IMR-90 (cell line): ENCODE data around the gene CDCP2.

Experiments used
- BHLHE40 ChIP-seq: fragments of 150-350 bp; IDR thresholded peaks from 2 replicates; pipeline ENCODE4 v1.6.1; 2016; ENCODE audit warnings: mild to moderate bottlenecking, low read depth, low read length
- CEBPB ChIP-seq: IDR thresholded peaks from 2 replicates; pipeline ENCODE4 v1.6.1; 2012; ENCODE audit warnings: low read depth, low read length, improper control_type of control experiment
- CTCF ChIP-seq: conservative IDR thresholded peaks from 2 replicates; pipeline ENCODE4 v1.5.1; 2012; ENCODE audit warnings: mild to moderate bottlenecking, low read depth, low read length, improper control_type of control experiment
- MXI1 ChIP-seq: IDR thresholded peaks from 2 replicates; pipeline ENCODE4 v1.6.1; 2012; ENCODE audit warnings: low read depth, mild to moderate bottlenecking, low read length, moderate library complexity, borderline replicate concordance
- POLR2A ChIP-seq: IDR thresholded peaks from 2 replicates; pipeline ENCODE4 v1.6.1; 2012; ENCODE audit warnings: mild to moderate bottlenecking, low read depth, low read length
- RAD21 ChIP-seq: IDR thresholded peaks from 2 replicates; pipeline ENCODE4 v1.6.1; 2012; ENCODE audit warnings: low read length, improper control_type of control experiment
- RFX5 ChIP-seq: IDR thresholded peaks from 2 replicates; pipeline ENCODE4 v1.8.0; 2012; ENCODE audit warnings: low read depth, mild to moderate bottlenecking, low read length, moderate library complexity
- SMC3 ChIP-seq: fragments of 150-350 bp; IDR thresholded peaks from 2 replicates; pipeline ENCODE4 v1.6.1; 2016; ENCODE audit warnings: low read depth, mild to moderate bottlenecking, antibody characterized with exemption, low read length, moderate library complexity
- USF2 ChIP-seq: fragments of 150-350 bp; IDR thresholded peaks from 2 replicates; pipeline ENCODE4 v1.6.1; 2017; ENCODE audit warnings: mild to moderate bottlenecking, antibody characterized with exemption, low read length, low read depth

GRCh38 chr1:54167422-54168139 lies 14.8 kb upstream of the CDCP2 start:
- no peak for TF ChIP-seq RAD21
- no peak for TF ChIP-seq POLR2A
- TF ChIP-seq CTCF: no peak
- TF ChIP-seq RFX5: no peak
- TF ChIP-seq USF2: no peak
- TF ChIP-seq SMC3: no peak
- TF ChIP-seq BHLHE40: no peak
- peak; percentile 48; the same call in 1 of the 2 replicates for TF ChIP-seq CEBPB
- TF ChIP-seq MXI1: no peak
